ENCODE results near the gene ZNF385B. TPM values are rescaled to one million over a fixed set of nuclear protein-coding genes. Genes with fewer than 3 reads are reported as not detected.

Gene ZNF385B
- total RNA-seq, 2 experiments from 2014 or later: 113 to 178 TPM

- POLR2A ChIA-PET: interaction anchor here (0.9 to 18.0 kb wide), 4 partner anchors 9 to 39 kb away, joined by 3 to 805 read pairs (median 6); partner anchors contain the start of gene ZNF385B
- Histone ChIP-seq H3K36me3 (ENCODE audit: insufficient read depth, low read length) (no peaks in the 10 kb centered on the region; the same call in 1 of the 2 replicates), H3K4me1 (ENCODE audit: insufficient read depth, low read length, poor library complexity, severe bottlenecking) (peaks cover 66% of the 10 kb centered on the region), H3K27ac (ENCODE audit: low read depth, low read length, poor library complexity, severe bottlenecking) (peak overlapping the region; percentile 100), H3K4me2 (ENCODE audit: low read length) (peak overlapping the region; percentile 66), H4K20me1 (ENCODE audit: insufficient read depth, low read length) (no peaks in the 10 kb centered on the region), H3K9me2 (ENCODE audit: insufficient read depth, low read length) (no peaks in the 10 kb centered on the region), H3K79me2 (ENCODE audit: insufficient read depth, low read depth, low read length) (peaks cover 44% of the 10 kb centered on the region; the same call in 1 of the 2 replicates), H2AFZ (ENCODE audit: low read length) (peak overlapping the region; percentile 73), H3K9me3 (ENCODE audit: low read length) (peaks cover 15% of the 10 kb centered on the region; the same call in 1 of the 2 replicates), H3K4me3 (ENCODE audit: low read depth, low read length, poor library complexity, severe bottlenecking) (peak overlapping the region; percentile 66)
- intact Hi-C loops (cut with micrococcal nuclease; ENCODE audit: unreplicated experiment): no loop called here
- TSS peak; percentile 69 for BruUV-seq (replicated peaks)
- peak; percentile 71 for DNase-seq (ENCODE audit: low spot score)
- CTCF ChIA-PET (ENCODE audit: unreplicated experiment): no interaction called here
- TF ChIP-seq EZH2phosphoT487 (IDR thresholded peaks at IDR 0.05; ENCODE audit: borderline replicate concordance, low read depth, low read length): no peak
- TF ChIP-seq, protein P1, sequence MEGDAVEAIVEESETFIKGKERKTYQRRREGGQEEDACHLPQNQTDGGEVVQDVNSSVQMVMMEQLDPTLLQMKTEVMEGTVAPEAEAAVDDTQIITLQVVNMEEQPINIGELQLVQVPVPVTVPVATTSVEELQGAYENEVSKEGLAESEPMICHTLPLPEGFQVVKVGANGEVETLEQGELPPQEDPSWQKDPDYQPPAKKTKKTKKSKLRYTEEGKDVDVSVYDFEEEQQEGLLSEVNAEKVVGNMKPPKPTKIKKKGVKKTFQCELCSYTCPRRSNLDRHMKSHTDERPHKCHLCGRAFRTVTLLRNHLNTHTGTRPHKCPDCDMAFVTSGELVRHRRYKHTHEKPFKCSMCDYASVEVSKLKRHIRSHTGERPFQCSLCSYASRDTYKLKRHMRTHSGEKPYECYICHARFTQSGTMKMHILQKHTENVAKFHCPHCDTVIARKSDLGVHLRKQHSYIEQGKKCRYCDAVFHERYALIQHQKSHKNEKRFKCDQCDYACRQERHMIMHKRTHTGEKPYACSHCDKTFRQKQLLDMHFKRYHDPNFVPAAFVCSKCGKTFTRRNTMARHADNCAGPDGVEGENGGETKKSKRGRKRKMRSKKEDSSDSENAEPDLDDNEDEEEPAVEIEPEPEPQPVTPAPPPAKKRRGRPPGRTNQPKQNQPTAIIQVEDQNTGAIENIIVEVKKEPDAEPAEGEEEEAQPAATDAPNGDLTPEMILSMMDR (conservative IDR thresholded peaks at IDR 0.05; ENCODE audit: low read length): no peak
Observed at GRCh38 chr2:179884193-179884592, 22.8 kb upstream of the ZNF385B start.

DNA sequence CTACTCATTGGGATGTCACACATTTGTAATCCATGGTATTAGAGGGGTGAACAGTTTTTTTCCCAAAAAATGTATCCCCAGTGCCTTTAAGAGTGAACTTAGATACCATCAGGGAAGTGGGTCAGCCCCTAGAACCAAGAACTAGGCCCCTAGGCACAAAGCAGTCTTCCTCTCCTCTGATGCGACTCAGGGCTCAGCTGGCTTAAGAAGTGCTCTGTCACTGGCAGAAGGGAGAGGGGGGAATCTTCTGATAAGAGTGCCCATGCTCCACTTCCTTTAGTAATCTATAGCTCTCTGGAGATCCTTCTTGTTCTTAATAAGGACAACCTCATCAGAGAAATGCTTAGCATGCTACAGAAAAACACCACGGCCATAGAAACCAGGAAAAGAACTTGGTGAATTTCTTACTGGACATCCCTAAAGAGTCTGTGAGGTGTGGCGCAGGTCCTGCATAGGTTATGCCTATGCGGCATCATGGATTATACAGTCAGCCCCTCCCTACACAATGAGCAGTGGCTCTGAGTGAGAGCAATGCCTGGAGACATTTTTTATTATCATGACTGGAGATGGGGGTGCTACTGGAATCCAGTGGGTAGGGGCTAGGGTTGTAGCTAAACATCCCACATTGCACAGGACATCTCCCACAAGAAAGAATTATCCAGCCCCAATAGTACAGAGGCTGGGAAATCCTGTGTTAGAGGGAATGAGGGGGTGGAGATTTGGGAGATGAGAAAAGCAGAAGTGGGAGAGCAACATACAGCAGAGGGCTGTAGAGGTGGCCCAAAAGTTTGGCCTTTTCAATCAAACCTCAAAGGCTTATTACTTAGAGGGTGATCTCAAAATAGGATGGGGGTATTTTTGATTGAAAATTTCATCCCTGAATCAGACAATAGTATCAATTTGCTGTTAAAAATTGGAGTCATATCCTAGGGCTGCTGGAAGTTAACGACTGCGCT lies 21.7 kb upstream of the ZNF385B start:
- peaks cover 15% of the 10 kb centered on the region; the same call in 1 of the 2 replicates for H3K9me3 ChIP-seq (ENCODE audit: low read length)
- intact Hi-C loops (cut with micrococcal nuclease; ENCODE audit: unreplicated experiment): no loop called here
- POLR2A ChIA-PET: interaction anchor here (1.3 to 18.0 kb wide), 7 partner anchors 9 to 53 kb away, joined by 4 to 805 read pairs (median 7); partner anchors contain the start of gene ZNF385B

More for the DNA sequence above, 21.7 kb upstream of the ZNF385B start:
- Histone ChIP-seq H2AFZ (ENCODE audit: low read length) (peak overlapping the region; percentile 73; the same call in 1 of the 2 replicates), H4K20me1 (ENCODE audit: insufficient read depth, low read length) (no peaks in the 10 kb centered on the region), H3K4me1 (ENCODE audit: insufficient read depth, low read length, poor library complexity, severe bottlenecking) (peaks cover 76% of the 10 kb centered on the region), H3K79me2 (ENCODE audit: insufficient read depth, low read depth, low read length) (peaks cover 45% of the 10 kb centered on the region; the same call in 1 of the 2 replicates), H3K36me3 (ENCODE audit: insufficient read depth, low read length) (no peaks in the 10 kb centered on the region; the same call in 1 of the 2 replicates), H3K4me3 (ENCODE audit: low read depth, low read length, poor library complexity, severe bottlenecking) (peak overlapping the region; percentile 66), H3K27ac (ENCODE audit: low read depth, low read length, poor library complexity, severe bottlenecking) (peak overlapping the region; percentile 100), H3K9me2 (ENCODE audit: insufficient read depth, low read length) (no peaks in the 10 kb centered on the region), H3K4me2 (ENCODE audit: low read length) (peak overlapping the region; percentile 66)
- DNase-seq (ENCODE audit: low spot score): peak; percentile 56
- no TSS peak for BruUV-seq (replicated peaks)
- CTCF ChIA-PET (ENCODE audit: unreplicated experiment): interaction anchor here (1.0 to 1.6 kb wide), 3 partner anchors 15 to 35 kb away, joined by 3 to 7 read pairs (median 3); no protein-coding TSS in a partner anchor
- TF ChIP-seq EZH2phosphoT487 (IDR thresholded peaks at IDR 0.05; ENCODE audit: borderline replicate concordance, low read depth, low read length): no peak
- TF ChIP-seq, protein P1 (conservative IDR thresholded peaks at IDR 0.05; ENCODE audit: low read length): no peak

Measured in OCI-LY7 (cell line).